NCI-H146 (cell line): ENCODE data around the gene PTS.

Experiments used
- DNase-seq: peaks from one replicate; lab custom pipeline; 2025; lab: John Stamatoyannopoulos, UW

The PTS gene

GRCh38 chr11:112265659-112266409 lies 39.6 kb downstream of the PTS start:
- DNase-seq, result no peak

DNA sequence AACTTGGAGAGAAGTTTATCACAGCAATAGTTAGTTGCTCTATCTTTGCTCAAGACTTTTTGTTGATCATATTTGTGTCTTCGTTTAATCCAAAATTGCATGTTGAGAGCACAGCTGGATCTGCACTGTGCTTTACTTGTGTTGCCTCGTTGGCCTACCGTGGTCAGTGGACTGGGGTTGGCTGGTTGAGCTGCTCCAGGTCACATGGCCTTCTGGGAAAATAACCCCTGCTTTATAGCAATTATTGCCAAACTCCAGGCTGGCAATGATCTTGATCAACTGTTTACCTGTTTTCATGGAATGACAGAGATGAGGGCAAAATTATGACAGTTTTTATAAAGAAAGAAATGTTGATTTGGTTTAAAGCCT lies 40.2 kb downstream of the PTS start:
- no peak for DNase-seq

GRCh38 chr11:112267188-112267591 lies 41.0 kb downstream of the PTS start:
- DNase-seq, result no peak

DNA sequence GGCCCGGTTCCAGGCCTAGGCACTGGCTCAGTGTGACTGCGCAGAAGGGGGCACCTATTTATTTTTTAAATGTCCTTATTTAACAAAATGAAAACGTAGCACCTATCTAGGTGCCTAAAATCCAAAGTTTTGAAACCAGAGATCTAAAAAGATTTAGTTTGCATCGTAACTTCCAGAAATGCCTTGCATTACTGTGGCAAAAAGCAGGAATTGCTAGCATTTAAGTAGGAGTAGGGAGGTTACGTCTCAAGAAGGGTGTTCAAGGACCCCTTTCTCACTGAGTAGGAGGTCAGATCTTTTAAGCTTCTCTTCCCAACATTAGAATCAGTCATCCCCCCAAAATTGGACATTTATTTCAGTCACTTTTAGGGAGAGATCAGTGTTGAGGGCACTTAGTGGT lies 42.2 kb downstream of the PTS start:
- no peak for DNase-seq

DNA sequence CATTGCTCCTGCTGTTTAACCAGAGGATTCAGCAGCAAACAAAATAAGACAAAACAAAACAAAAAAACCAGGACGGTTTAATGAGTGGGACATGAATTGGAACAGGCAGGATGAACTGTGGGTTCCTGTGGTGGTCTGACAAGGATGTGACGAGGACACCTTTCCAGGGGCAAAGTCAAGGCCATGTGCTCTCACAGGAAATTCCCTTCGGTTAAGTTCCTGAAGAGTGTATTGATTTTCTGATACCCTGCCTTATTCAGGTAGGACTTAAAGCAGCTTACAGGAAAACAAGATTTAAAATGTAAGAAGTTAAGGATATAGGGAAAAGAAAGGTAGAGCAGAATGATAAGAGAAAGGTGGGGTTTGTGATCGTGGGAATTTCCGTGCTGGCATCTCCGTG lies 42.9 kb downstream of the PTS start:
- no peak for DNase-seq

- DNase-seq, result peak; percentile 63
These were observed 44.4 kb downstream of the PTS start for GRCh38 chr11:112270551-112271180.

DNA sequence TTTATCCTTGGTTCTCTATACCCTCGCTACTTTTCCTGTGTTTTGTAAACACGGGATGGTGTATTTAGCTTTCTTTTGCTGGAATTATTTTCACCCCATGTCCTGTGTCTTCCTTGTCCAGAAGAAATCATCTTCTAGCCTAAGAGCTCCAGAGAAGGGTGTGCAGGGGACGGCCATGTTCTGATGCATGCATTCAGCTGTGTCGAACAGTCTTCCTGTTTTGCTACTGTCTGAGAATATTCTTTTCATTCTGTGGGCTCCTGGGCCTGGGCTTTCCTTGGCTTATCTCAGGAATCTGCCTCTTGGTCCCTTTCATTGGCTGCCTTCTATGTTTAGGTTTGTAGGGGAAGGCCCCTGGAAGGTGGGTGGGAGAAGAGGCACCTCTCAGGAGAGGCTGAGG lies 45.0 kb downstream of the PTS start:
- DNase-seq, result no peak

- no peak for DNase-seq
These were observed 46.8 kb downstream of the PTS start for GRCh38 chr11:112273066-112273465.

GRCh38 chr11:112274007-112274783 lies 48.0 kb downstream of the PTS start:
- DNase-seq, result no peak

- DNase-seq, result no peak
These were observed 50.8 kb downstream of the PTS start for GRCh38 chr11:112277029-112277428.

DNA sequence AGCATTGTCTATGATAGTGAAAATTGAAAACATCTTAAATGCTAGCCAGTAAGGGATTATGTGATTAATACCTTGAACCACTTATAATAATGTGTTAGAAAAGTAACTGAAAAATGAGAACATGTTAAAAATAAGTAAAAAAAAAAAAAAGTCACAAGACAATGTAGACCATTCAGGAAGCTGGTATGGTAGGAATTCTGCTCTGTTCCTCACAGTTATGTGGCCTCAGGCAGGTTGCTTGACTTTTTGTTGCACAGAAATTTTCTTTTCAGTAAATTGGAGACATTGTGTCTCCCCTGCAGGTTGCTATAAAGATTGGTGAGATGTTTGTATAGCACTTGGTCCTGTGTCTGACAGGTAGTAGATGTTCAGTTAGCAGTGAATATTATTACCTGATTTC lies 51.7 kb downstream of the PTS start:
- DNase-seq, result no peak

- DNase-seq, result no peak
These were observed 52.6 kb downstream of the PTS start for GRCh38 chr11:112278803-112279202.

DNA sequence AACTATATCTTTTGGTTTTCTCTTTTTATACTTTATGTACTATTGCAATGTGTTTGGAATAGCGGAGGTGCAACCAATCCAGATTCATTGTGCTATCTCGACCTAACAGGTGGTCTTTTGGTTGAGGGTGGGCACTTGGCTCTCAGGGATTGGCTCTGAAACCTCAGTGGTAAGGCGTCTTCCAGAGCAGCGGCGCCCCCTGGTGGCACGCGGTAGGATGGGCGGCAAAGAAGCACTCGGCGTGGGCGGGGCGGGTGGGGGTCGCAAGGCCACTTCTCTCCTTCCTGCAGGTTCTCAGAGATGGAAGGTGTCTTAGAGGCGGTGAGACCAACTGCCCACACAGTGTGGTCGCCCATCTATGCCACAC lies 53.7 kb downstream of the PTS start:
- DNase-seq, result peak; percentile 71

DNA sequence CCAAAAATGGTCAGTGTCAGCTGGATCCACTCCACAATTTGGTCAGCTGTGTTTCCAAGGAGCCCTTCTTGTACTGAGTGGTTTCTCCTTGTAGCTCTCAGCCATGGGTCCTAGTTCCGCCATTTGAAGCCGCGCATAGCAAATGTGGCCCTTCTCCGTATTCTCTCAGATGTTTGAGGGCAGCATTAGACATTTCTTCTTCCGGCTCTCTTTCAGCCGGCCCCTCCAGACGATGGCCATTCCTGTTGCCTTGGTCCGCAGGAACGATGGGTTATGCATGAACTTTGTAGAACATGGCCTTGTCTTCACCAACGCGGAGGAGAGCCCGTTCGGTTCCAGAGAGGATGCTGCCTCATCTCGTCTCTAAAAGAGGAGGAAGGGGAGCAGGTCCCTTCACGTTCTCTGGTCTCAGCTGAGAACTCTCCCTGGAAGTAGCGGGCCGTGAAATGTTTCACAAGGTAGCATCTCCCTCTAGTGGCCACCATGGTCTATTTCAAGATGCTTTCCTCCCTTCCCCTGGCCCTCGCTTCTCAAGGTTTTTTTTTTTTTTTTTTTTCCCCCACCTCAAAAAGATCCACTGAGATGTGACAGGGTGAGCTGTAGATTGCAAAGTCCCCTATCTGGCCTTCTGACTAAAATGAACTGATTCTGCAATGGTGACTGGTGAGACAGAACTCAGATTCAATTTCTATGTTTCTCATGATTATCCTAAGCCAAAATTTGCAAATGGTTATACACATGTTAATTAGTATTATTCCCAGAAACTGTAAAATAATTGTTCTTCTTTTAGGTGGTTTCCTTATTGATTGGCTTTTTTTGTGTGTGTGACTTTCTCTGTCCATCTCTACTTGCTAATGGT lies 54.3 kb downstream of the PTS start:
- peak; percentile 90 for DNase-seq

DNA sequence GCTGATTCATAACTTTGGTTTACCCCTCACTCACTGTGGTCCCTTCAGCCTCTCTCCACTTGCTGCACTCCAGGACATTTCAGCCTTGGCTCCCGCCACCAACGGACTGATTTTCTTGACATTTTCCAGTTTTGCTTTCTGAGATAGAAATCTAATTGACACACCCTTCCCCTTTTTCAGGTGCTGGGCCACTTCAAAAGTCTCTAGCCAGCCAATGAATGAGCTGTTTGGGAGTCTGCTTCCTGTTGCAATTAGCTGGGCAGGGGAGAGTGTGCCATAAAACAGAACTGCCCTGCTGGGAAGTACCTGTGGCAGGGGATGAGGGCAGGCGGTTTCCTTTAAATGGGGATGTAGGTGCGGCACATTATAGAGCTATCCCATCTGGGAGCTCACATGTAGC lies 55.5 kb downstream of the PTS start:
- no peak for DNase-seq
